ENCODE results near the gene RIOK1.
"Not testable (repeated sequence)": the region's sequence is repeated elsewhere in the genome, so short reads cannot be mapped to it uniquely, and the experiment has no call there.

Gene RIOK1

GRCh38 chr6:7442467-7442866, 52.9 kb downstream of the RIOK1 start:
- no peak for DNase-seq

DNA sequence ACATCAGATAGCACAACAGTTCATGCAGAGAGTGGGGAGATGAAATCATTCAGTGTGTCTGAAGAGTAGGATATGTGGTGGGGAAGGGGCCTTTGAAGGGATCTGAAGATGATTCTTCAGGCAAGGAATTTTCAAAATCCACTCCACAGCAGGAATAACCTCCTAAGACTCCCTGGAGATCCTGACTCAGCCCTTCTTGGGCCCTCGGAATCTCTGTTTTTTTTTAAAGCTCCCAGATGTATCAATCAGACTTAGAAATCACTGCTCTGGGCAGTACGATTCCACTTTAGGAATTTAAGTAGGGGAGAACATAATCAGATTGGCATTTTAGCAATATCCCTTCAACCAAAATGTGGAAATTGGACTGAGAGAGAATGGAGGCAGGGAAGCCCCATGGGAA, 55.5 kb downstream of the RIOK1 start:
- no peak for DNase-seq

DNA sequence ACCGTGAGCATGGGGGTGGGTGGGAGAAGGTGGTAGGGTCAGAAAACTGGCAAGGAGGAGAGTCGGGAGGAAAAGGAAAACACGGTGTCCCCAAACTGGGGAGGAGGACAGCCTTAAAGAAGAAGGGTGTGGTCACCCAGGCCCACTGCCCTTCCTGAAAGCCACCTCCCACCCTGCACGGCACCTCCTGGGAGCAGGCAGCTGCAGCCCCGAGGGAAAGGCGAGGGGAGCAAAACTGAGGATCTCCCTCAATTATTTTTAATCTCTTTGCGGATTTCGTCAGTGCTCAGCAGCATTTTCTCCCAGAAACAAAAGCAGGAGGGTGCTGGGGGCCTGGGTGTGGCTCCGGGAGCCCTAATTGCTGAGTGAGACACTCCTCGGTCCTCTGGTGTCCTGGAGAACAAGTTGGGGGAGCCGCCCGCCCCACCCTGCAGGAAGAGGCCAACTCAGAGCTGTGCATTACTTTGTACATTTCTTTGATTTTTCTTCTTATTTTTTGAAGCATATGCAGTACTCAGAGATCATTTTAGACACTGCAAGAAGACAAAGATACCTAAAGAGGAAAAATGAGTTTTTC, 56.4 kb downstream of the RIOK1 start:
- no peak for DNase-seq

DNA sequence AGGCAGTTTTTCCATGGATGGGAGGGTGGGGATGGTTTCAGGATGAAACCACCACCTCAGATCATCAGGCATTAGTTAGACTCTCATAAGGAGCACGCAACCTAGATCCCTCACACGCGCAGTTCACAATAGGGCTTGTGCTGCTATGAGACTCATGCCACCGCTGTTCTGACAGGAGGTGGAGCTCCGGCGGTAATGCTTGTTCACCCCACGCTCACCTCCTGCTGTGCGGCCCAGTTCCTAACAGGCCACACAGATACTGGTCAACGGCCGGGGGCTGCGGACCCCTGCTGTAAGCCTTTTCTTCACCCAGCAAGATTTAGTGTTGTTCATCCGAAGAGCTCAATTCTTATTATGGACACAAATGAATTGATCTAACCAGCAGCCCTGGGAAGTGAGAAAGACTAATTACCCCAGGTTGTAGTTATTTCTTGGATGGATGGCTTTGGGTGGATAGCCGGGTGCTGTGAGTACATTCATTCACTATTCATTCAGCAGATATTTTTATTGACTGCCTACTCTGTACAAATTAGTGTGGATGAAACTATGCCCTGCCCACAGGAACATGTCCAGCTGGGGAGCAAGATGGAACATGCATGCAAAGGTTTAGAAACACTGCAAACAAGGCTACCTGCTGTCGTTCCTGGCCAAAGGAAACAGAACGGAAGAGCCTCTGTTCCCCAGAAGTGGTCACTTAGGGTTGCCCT, 57.2 kb downstream of the RIOK1 start:
- DNase-seq = no peak

- DNase-seq = no peak
Measured at GRCh38 chr6:7448232-7448631, 58.6 kb downstream of the RIOK1 start.

DNA sequence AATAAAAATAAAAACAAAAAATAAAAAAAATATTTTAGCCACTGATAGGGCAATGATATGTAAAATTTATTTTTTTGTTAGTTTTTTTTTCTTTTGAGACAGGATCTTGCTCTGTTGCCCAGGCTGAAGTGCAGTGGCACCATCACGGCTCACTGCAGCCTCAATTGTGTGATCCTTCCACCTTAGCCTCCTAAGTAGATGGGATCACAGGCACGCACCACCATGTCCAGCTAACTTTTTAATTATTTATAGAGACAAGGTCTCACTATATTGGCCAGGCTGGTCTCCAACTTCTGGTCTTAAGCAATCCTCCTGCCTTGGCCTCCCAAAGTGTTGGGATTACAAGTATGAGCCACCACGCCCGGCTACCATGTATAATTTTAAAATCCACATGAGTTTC, 59.4 kb downstream of the RIOK1 start:
- DNase-seq = no peak

DNA sequence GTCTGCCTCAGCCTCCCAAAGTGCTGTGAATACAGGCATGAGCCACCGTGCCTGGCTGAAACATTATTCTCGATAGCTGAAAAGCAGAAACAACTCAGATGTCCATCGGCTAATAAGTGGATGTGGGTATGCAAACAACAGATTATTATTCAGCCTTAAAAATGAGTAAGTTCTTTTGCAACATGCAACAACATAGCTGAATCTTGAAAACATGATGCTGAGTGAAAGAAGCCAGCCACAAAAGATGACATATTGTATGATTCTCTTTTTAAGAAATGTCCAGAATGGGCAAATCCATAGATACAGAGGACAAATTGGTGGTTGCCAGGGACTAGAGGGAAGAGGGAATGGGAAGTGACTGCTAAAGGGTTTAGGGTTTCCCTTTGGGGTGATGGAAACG, 61.7 kb downstream of the RIOK1 start:
- DNase-seq = no peak

DNA sequence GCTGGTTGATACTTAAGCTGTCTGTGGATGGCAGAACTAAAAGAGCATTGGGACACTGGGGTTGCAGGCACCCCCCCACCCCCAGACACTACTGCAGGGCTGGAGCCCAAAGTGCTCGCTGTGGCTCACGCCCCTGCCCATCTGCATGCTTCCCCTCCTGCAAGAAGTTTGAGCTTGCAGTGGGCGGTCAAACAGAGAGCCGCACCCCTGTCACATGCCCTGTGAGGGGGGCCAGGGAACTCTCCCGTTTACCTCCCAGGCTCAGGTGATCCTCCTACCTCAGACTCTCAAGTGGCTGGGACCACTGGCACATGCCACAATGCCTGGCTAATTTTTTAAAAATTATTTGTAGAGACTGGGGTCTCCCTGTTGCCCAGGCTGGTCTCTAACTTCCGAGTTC, 63.3 kb downstream of the RIOK1 start:
- no peak for DNase-seq

GRCh38 chr6:7454696-7455358, 65.2 kb downstream of the RIOK1 start:
- DNase-seq = no peak

GRCh38 chr6:7456302-7456701, 66.7 kb downstream of the RIOK1 start:
- not testable (repeated sequence) for DNase-seq

GRCh38 chr6:7461416-7461815, 71.8 kb downstream of the RIOK1 start:
- DNase-seq = no peak

- DNase-seq = no peak
Measured at GRCh38 chr6:7463785-7464184, 74.2 kb downstream of the RIOK1 start.

GRCh38 chr6:7467007-7467897, 77.6 kb downstream of the RIOK1 start:
- DNase-seq = no peak
